Activated CD8-positive, alpha-beta T cell treated with anti-CD3 and anti-CD28 coated beads for 36 hours (primary cell): ENCODE results near the gene WDR64. TPM values are rescaled to one million over a fixed set of nuclear protein-coding genes. Genes with fewer than 3 reads are reported as not detected.

ENCODE experiments used
- ATAC-seq: fragments of 200-7000 bp; cut with Tn5 transposase; one replicate; pipeline ENCODE4 v1.10.0; 2021; ENCODE audit warnings: mild to moderate bottlenecking, moderate library complexity
- CTCF ChIA-PET: fragments of 350-600 bp; sonication (Branson Sonifier 250); formaldehyde crosslinking; loops from one replicate; lab custom pipeline; 2021; ENCODE audit warnings: antibody characterized with exemption; lab: Charles Lee
- POLR2A ChIA-PET: fragments of 350-600 bp; sonication (Branson Sonifier 250); formaldehyde crosslinking; loops from one replicate; lab custom pipeline; 2021; ENCODE audit warnings: antibody characterized with exemption; lab: Charles Lee
- DNase-seq: peaks from one replicate; pipeline ENCODE4 v3.0.0-alpha.2; 2020
- H3K27ac Mint-ChIP-seq: one replicate; pipeline ENCODE4 v1.8.0; 2021; ENCODE audit warnings: mild to moderate bottlenecking, mixed read lengths
- H3K27me3 Mint-ChIP-seq: one replicate; pipeline ENCODE4 v1.8.0; 2021; ENCODE audit warnings: mixed read lengths
- H3K36me3 Mint-ChIP-seq: one replicate; pipeline ENCODE4 v1.8.0; 2021; ENCODE audit warnings: low read depth, mixed read lengths
- H3K4me1 Mint-ChIP-seq: one replicate; pipeline ENCODE4 v1.8.0; 2021; ENCODE audit warnings: low read depth, mixed read lengths
- H3K4me3 Mint-ChIP-seq: one replicate; pipeline ENCODE4 v1.8.0; 2021; ENCODE audit warnings: mild to moderate bottlenecking, moderate library complexity, mixed read lengths
- H3K9me3 Mint-ChIP-seq: one replicate; pipeline ENCODE4 v1.8.0; 2021; ENCODE audit warnings: mixed read lengths
- CTCF ChIP-seq: fragments of 200-600 bp; IDR thresholded peaks from one replicate; pipeline ENCODE4 v1.8.0; 2022; ENCODE audit warnings: antibody characterized with exemption, mild to moderate bottlenecking
- intact Hi-C: fragments of 100-400 bp; cut with micrococcal nuclease; formaldehyde crosslinking; loops from one replicate; pipeline ENCODE4 v1.10.0; 2022
- total RNA-seq, 2 experiments: library from RNA; stranded (reverse); gene quantifications; one replicate each; pipeline ENCODE4 v1.2.3, GENCODE V29; 2021

Gene WDR64
- total RNA-seq, 2 experiments from 2014 or later: not detected

- ATAC-seq (no peak), DNase-seq (no peak)
- H3K4me3 Mint-ChIP-seq: peak overlapping the region; percentile 91
- peaks cover 13% of the 10 kb centered on the region for H3K9me3 Mint-ChIP-seq
- peaks cover 37% of the 10 kb centered on the region for H3K36me3 Mint-ChIP-seq
- H3K27ac Mint-ChIP-seq: peak overlapping the region; percentile 91
- H3K4me1 Mint-ChIP-seq: peaks cover 54% of the 10 kb centered on the region
- intact Hi-C loops: no loop called here
- POLR2A ChIA-PET: no interaction called here
- H3K27me3 Mint-ChIP-seq: no peaks in the 10 kb centered on the region
- TF ChIP-seq CTCF: no peak
- CTCF ChIA-PET: interaction anchor here (2.9 kb wide), 1 partner anchor 11 kb away, joined by 8 read pairs; no protein-coding TSS in a partner anchor
Observed at GRCh38 chr1:241638909-241639622, 13.0 kb upstream of the WDR64 start.

GRCh38 chr1:241639623-241640148, 12.4 kb upstream of the WDR64 start:
- H3K27ac Mint-ChIP-seq: peak overlapping the region; percentile 91
- TF ChIP-seq CTCF: no peak
- POLR2A ChIA-PET: interaction anchor here (1.0 to 2.8 kb wide), 7 partner anchors 10 to 208 kb away, joined by 3 to 7 read pairs (median 4); partner anchors contain the start of gene EXO1
- CTCF ChIA-PET: no interaction called here
- intact Hi-C loops: no loop called here
- peaks cover 32% of the 10 kb centered on the region for H3K36me3 Mint-ChIP-seq
- H3K9me3 Mint-ChIP-seq: peaks cover 13% of the 10 kb centered on the region
- peak overlapping the region; percentile 91 for H3K4me3 Mint-ChIP-seq
- H3K4me1 Mint-ChIP-seq: peaks cover 50% of the 10 kb centered on the region
- no peaks in the 10 kb centered on the region for H3K27me3 Mint-ChIP-seq
- DNase-seq: peak; percentile 52
- ATAC-seq: peak; percentile 45

- Mint-ChIP-seq H3K9me3 (peaks cover 13% of the 10 kb centered on the region), H3K27ac (peak within 1 kb of the TSS; percentile 91), H3K36me3 (peaks cover 26% of the 10 kb centered on the region), H3K27me3 (no peaks in the 10 kb centered on the region), H3K4me1 (peaks cover 45% of the 10 kb centered on the region), H3K4me3 (peak within 1 kb of the TSS; percentile 91)
- no peak for TF ChIP-seq CTCF
- CTCF ChIA-PET: interaction anchor here (1.1 kb wide), 1 partner anchor 11 kb away, joined by 4 read pairs; no protein-coding TSS in a partner anchor
- ATAC-seq (peak; percentile 96), DNase-seq (peak; percentile 92)
- POLR2A ChIA-PET: interaction anchor here (0.6 to 2.8 kb wide), 9 partner anchors 11 to 209 kb away, joined by 3 to 7 read pairs (median 4); partner anchors contain the start of gene EXO1
- intact Hi-C loops: no loop called here
Observed at GRCh38 chr1:241640149-241640866, 11.8 kb upstream of the WDR64 start, which contains the start of the genes CHML and OPN3. CHML (minus strand) TSS chr1:241640369; CDS start chr1:241635766, 4,603 bp downstream. OPN3 (minus strand) TSS chr1:241640369; CDS start chr1:241640254, 115 bp downstream.

GRCh38 chr1:241640867-241641622, 11.0 kb upstream of the WDR64 start:
- peak overlapping the region; percentile 86 for H3K27ac Mint-ChIP-seq
- H3K4me3 Mint-ChIP-seq: peak overlapping the region; percentile 60
- TF ChIP-seq CTCF: no peak
- no peak for ATAC-seq
- peaks cover 40% of the 10 kb centered on the region for H3K4me1 Mint-ChIP-seq
- H3K36me3 Mint-ChIP-seq: peaks cover 22% of the 10 kb centered on the region
- H3K27me3 Mint-ChIP-seq: no peaks in the 10 kb centered on the region
- POLR2A ChIA-PET: interaction anchor here (0.6 to 2.8 kb wide), 9 partner anchors 11 to 209 kb away, joined by 3 to 7 read pairs (median 3); partner anchors contain the start of genes EXO1 and WDR64
- intact Hi-C loops: no loop called here
- CTCF ChIA-PET: interaction anchor here (1.1 to 1.4 kb wide), 3 partner anchors 11 to 30 kb away, joined by 3 to 7 read pairs (median 4); no protein-coding TSS in a partner anchor
- no peak for DNase-seq
- H3K9me3 Mint-ChIP-seq: peaks cover 13% of the 10 kb centered on the region
